ENCODE measurements around the gene PARK7.
A peak's percentile ranks its signal among the peaks of the same experiment; 100 is the strongest.

PARK7 gene

DNA sequence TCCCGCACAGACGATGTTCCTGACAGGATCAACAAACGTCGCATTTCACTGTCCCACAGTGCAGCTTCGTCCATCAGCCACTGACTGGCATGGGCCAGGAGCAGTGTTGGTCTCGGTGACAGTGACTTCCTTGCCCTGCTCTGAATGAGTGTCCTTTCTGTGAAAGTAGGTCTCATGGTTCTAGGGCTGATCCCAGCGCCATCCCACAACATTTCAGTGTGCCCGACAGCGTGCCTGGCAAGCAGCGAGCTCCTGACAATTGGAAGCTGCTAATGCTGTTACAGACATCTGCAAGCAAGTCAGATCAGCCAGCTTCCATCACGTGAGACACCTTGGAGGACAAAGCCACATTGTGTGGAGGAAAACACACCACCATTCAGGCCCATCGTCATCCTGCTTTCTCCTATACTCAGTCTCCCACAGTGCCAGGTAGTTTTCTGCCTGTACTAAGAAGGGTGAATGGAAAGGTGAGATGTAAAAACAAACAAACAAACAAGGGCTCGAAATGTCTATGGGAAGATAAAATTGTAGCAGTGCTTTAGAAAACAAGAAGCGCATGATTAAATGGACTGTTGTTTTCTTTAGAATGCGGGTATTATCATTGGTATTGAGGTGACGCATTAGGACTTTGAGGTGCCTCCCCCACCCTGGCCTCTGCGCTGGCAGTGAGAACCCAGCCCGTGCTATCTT, 42.7 kb downstream of the PARK7 start:
- H3K27ac ChIP-seq = peak overlapping the region in 20 of 21 experiments; percentile 42 to 88 (median 76)

DNA sequence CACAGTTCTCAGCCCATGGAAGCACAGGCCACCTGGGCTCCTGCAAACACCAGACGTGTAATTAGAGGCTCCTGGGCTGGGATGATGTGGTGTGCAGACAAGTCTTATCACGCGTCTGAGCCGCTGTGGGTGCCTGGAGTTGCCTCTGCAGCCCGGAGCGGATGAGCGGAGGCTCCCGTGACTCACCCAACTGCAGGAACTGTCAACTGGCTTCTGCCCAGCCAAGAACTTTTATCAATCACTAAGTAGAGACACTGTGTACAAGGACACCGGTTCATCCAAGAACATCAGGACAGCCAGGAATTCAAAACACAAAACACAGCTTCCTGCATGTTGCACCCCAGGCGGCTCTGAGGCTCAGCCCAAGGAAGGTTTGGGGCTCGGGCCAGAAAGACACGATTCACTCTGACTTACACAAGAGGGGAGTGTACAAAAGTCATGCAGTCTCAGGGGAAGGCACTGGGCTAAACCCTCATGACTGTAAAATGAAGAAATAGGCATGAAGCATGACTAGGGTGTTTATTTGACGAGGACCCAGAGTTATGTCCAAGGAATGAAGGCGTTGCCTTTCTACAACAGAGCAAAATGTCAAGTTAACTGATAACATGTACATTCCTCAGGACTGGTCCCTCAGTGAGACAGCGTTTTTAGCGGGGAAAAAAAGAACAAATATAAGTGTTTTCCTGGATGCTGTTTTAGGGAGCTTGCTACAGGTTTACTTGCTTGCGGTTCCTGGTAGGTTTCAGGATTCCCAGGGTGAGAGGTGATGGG, 43.5 kb downstream of the PARK7 start:
- peak overlapping the region in 20 of 21 experiments; percentile 11 to 88 (median 78) for H3K27ac ChIP-seq
- H3K4me3 ChIP-seq = no peak overlapping the region

More for the DNA sequence above, 42.7 kb downstream of the PARK7 start:
- H3K4me3 ChIP-seq = no peak overlapping the region

DNA sequence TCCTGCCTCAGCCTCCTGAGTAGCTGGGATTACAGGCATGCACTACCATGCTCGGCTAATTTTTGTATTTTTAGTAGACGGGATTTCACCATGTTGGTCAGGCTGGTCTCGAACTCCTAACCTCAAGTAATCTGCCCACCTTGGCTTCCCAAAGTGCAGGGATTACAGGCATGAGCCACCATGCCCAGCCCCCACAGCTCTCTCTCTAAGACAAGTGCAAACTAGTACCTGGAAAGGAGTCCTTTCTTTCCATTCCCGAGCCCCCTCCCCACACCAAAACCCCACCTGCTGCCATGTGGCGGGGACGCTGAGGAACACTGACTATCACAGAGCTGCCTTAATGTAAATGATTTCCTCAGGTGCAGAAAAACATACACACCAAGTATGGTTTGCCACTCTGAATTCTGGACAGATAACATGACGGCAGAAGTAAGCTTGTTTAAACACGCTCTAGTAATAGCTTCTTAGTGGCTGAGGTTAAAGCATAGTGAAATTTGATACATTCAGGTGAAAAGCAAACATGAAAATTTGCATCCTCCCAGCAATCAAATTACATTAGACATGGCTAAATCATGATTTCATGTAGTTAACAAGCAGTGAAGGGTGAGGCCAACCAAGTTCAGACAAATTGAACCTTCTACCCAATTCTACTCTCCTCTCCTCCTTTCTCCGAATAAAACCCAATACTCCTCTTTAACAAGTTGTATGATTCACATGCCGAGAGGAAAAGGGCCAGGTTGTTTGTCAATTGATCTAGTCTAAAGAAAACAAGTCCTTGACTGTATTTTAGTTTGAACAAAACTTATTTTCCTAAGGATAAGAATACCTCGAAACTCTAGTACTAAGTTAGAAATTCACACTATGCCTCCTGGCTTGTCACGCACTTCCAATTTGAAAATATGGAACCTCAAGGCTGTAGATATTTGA, 44.8 kb downstream of the PARK7 start:
- no peak overlapping the region for H3K4me3 ChIP-seq
- peak overlapping the region in 18 of 21 experiments; percentile 11 to 86 (median 76) for H3K27ac ChIP-seq

DNA sequence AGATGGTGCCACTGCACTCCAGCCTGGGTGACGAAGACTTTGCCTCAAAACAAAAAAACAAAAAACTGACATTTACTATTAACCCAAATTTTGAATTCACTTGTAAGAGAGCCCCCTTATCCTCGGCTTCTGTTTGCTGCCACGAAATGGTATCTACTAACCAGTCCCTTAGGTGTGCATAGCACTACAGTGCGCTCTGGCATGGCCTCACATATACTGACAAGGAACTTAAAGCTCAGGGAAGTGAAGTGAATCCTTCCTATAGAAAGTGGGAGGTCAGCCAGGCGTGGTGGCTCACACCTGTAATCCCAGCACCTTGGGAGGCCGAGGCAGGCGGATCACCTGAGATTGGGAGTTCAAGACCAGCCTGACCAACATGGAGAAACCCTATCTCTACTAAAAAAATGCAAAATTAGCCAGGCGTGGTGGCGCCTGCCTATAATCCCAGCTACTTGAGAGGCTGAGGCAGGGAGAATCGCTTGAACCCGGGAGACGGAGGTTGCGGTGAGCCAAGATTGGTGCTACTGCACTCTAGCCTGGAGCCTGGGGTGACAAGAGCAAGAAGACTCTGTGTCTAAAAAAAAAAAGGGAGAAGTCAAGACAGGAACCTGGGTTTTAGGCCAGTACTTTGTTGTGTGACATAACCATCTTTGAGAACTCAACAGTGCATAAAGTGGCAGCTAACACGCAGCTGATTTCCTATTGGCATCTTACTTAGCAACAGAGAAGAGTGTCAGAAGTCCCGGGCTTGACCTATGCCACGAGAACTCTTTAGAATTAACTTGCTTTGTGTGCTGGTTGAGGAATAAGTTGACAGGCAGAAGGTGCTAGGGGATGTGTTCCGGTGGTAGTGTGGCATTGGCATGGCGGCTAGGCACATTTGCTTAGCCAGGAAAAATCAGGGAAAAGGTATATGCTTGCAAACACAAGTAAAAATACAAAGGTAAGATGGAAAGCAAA, 47.8 kb downstream of the PARK7 start:
- no peak overlapping the region for H3K27ac ChIP-seq

DNA sequence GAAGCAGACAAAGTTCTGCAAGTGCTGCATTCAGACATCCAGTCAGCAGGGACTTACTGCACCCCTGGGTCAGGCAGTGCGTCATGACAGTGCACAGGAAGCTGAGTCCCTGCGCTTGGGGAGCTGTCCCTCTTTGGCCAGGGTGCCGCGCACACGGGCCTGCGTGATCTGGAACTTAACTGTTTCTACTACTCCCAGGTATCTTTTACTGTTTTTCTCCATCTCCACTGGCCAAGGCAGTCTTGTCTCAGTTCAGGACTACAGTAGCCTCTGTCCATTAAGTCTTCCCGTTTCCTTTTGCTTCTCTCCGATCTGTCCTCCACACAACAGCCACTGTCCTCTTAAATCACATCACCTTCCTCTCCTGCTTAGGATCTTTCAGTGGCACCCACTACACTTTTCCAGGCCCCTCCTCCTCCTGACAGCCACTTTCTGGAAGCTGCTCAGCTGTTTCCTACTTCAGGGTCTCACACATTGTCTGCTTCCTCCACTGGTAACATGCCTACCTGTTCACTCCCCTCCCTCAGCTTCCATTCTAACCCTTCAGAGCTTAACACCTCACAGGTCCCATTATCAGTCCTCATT, 48.7 kb downstream of the PARK7 start:
- H3K27ac ChIP-seq = no peak overlapping the region
- H3K4me3 ChIP-seq = no peak overlapping the region

More for the DNA sequence above, 47.8 kb downstream of the PARK7 start:
- no peak overlapping the region for H3K4me3 ChIP-seq

DNA sequence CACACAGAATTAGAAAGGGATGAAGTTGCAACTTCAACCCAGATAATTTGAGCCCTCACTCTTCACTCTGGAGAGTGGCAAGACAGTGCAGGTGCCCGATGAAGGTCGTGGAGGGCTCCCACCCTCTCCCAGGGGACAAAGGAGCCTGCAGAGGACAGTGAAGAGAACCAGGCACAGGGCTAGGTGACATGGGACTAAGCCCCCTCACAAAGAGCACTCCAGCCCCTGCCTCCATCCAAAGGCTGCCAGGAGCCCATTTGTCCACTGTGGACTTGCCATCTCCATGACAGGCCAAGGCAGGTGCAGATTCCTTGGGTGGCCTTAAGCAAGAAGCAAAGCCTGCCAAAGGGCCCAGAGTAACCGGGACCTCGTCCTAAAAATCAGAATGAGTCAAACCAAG, 49.5 kb downstream of the PARK7 start:
- Histone ChIP-seq H3K27ac (peak overlapping the region in 1 of 21 experiments; percentile 6), H3K4me3 (no peak overlapping the region)

DNA sequence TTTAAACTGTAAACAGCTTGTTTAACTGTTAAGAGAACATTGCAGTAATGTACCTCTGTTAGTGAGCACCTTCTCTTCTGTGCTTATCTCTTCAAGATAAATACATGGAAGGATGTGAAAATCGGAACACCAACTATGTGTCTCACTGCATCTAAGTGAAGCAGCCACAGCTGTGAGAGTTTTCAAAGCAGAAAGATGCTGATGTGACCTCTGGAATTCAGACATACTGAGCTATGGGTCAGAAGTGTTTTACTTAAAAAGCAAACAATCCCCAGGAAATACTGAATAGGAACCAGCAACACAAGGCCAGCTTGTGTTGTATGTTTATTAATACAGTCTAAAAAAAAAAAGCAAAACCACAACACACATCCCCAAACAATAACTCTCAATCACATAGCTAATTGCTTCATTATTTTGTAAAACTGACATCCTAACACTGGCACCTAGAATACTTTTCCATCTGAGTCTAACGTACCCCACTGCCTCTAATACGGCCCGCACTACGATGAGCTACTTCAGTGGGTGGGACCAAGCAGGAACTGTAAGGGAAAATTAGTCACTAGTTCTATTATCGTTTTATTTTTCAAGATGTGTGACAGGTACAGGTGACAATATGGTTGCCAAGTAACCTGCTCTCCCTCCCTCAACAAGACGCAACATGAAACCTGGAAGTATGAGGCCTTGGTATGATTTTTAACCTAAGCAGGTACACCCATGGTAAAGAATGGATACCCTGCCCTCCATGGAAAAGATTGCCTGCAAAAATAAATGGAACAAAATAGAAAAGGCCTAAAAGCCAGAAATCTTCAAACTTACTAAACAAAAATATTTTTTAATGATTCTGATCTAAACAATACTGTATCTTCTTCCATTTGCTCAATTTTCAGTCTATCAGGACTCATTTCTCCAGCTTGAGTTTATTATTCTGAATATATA, 50.7 kb downstream of the PARK7 start:
- no peak overlapping the region for H3K27ac ChIP-seq
- no peak overlapping the region for H3K4me3 ChIP-seq

DNA sequence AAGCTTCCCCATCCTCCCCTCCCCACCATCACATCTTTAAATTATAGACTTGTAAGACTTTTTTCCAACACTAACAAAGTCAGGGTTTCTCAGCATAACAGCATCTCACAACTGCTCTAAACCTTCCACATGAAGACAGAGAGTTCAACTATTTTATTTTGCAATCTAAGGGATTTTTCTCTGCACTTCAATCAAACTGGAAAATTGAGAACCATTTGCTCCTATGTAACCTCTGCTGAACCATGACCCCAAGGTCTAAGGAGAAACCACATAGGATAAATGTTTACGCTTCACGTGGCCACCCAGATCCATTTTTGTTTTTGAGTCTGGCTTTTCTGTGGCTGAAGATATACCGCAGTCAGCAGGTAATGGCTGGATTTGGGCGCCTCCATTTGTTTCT, 51.4 kb downstream of the PARK7 start:
- Histone ChIP-seq H3K27ac (no peak overlapping the region), H3K4me3 (no peak overlapping the region)

DNA sequence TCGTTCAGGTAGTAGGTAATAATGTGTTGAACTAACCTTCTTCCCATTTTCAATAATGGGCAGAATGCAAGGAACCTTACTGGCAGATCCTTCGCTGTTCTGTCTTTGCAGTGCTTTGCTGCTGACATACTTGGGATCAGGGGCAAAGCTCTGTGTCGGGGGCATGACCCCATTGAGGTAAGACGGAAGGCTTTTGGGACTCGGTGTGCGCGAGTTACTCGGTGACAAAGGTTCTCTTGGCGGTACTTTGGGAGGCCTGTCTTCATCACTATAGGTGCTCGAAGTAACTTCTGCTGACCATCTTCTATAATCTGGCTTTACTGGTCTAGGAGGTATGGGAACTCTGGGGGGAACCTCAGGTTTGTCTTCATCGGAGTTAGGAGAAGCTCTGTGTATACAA, 51.9 kb downstream of the PARK7 start:
- no peak overlapping the region for H3K4me3 ChIP-seq
- H3K27ac ChIP-seq = no peak overlapping the region

DNA sequence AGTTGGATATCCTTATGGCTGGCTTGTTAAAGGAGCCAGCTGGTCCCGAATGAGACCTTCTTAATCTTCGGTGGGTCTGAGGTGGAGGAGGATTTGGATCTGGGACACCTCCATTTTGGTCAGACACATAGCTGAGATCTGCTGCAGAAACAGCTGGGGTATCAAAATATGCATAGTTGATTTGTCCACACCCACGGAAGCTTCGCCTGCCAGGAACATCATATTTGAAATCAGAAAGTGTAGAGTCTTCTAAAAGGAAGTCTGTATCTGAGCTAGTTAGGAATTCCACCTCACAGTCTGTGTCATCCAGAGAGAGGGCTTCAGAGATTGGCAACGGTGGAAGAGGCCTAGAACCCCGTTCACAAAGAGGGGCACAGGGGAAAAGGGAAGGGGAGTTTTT, 52.3 kb downstream of the PARK7 start:
- H3K27ac ChIP-seq = peak overlapping the region in 1 of 21 experiments; percentile 13

DNA sequence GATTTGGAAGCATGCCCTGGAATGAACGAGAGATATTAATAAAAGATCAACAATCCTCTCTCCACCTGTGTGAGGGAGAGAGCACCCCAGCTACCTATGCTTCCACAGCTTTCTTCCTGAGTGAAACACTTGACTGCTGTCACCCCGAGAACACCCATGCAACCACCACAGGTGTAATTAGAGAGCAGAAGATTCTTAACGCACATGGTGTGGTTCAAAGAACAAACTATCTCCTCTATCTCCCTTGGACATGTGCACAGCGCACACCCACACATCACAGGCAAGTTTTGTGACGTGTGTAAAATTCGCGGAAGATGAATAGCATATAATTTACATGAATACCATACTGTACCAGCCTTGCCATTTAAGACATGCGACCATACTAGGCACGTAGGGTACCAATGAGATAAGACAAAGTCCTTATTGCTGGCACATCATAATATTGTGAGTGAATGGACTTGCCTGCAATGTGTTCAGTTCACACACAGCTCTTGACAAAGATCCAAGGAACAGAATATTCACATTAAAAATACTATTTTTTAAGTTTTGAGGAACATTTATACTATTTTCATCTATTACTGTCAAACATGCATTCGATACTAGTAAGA, 53.0 kb downstream of the PARK7 start:
- Histone ChIP-seq H3K4me3 (no peak overlapping the region), H3K27ac (peak overlapping the region in 2 of 21 experiments; percentile 0 to 13)

More for the DNA sequence above, 52.3 kb downstream of the PARK7 start:
- no peak overlapping the region for H3K4me3 ChIP-seq

DNA sequence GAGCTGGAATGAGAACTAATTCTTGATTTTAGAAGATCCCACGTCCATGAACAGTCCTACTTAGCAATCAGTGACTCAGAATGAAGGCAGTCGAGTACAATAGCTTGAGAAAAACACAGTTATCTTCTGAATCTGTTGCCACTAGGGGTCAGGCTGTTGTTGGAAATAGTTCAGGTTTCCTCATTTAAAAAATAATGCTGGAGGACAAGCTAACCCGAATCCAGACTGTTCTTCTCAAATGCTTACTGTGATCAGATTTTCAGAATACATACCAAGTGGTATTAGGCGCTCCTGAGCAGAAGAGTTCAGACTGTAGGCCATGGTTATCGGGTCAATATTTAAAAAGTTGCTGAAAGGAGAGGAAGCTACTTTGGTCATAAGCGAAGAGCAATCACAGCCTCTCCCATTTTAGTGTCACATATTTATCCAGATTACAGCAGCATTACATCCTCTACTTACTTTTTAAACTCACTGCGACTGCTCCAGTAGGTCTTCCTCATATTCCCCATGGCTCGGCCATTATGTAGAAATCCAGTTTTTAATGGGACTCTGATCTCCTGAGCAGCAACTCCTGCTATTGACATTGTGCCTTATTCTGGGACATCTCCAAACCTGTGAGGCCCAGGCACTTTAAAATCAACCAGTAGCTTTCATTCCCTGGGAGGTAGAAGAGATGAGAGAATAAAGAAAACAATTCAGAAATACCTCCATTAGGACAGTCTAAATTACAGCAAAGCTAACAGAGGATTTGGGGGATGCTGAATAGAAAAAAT, 53.7 kb downstream of the PARK7 start:
- Histone ChIP-seq H3K4me3 (no peak overlapping the region), H3K27ac (peak overlapping the region in 8 of 21 experiments; percentile 7 to 66 (median 44))

DNA sequence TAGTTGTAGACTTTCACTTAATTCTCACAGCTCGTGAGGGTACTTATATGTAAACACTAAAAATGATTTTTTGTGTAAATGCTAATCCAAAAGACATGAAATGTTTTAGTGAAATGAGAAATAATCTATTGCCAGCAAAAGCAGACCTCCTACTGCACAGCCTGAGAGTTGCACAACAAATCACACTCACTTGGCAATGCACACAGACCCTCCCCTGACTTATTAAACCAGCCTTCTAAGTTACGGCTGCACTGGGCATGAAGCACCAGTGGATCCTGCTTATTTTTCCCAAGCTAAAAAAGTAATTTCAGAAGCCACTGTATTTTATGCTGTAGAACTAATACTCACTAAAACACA, 54.3 kb downstream of the PARK7 start:
- Histone ChIP-seq H3K4me3 (no peak overlapping the region), H3K27ac (peak overlapping the region in 6 of 21 experiments; percentile 1 to 66 (median 44))

DNA sequence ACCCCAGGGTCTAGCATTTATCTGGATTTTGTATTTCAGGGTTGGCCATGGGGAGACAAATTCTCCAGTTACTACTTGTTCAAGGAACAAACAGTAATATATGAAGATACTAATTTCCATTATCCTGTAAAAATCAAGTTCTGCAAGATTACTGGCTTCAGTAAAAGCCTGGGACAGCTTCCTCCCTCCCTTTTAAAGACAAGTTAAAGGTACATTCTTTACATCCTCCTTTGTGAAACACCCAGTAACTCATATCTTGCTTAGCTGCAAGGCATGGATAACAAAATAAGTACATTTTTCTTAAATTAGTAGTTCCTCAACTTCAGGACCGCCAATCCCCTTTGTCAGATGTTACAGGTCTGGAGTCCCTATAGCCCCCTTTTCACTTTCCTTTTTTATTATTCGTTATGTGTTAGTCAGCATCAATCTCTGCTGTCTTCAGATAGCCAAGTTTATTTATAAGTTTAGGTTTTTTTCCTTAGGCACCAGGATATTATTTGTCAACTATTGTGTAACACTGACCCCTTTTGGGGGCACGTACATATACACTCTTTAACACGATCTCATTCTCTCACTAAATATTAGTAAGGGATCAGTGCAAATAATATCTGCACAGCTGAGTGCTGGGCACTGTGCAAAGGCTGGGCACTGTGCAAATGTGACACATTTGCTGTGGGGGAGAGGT, 54.8 kb downstream of the PARK7 start:
- no peak overlapping the region for H3K4me3 ChIP-seq
- H3K27ac ChIP-seq = peak overlapping the region in 7 of 21 experiments; percentile 1 to 66 (median 34)

DNA sequence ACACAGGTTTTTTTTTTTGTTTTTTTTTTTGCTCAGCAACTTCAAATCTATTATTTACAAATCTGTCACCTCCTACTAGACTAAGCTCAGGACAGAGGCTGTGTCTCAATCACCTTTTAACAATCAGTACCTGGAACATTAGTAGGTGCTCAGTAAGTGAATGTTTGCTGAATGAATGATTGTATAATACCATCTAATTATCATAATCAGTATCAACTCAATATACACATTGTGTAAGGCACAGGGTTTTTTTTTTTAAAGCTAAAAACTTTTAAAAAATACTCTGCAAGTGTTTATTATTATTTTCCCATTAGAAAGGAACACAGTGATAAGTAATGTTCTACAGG, 55.4 kb downstream of the PARK7 start:
- H3K27ac ChIP-seq = peak overlapping the region in 5 of 21 experiments; percentile 1 to 51 (median 9)
- no peak overlapping the region for H3K4me3 ChIP-seq
